GM23338 (cell line): Measurements from ENCODE around the gene HBS1L. TPM values are rescaled to one million over a fixed set of nuclear protein-coding genes. Genes with fewer than 3 reads are reported as not detected.

Source experiments
- ATAC-seq: fragments of 200-7000 bp; cut with Tn5 transposase; 3 replicates; pipeline ENCODE4 v1.9.1; 2020
- DNase-seq: peaks from one replicate; pipeline ENCODE4 v3.0.0-alpha.2; 2015; ENCODE audit warnings: low spot score
- H2AFZ ChIP-seq: fragments of 200-600 bp; sonication (generic); 2 replicates; pipeline ENCODE4 v1.8.0; 2016; ENCODE audit warnings: antibody characterized with exemption, mild to moderate bottlenecking, moderate library complexity
- H3F3A ChIP-seq: fragments of 200-600 bp; sonication (generic); replicated peaks from 2 replicates; pipeline ENCODE4 v1.8.0; 2017; ENCODE audit warnings: antibody characterized with exemption, mixed run types, low read depth
- H3K27ac ChIP-seq: fragments of 200-600 bp; sonication (generic); 2 replicates; pipeline ENCODE4 v1.6.1; 2016; ENCODE audit warnings: low read depth
- H3K27me3 ChIP-seq: fragments of 200-600 bp; sonication (generic); 2 replicates; pipeline ENCODE4 v1.8.0; 2016; ENCODE audit warnings: mild to moderate bottlenecking, mixed run types, moderate library complexity; ENCODE audit not compliant: insufficient read depth
- H3K36me3 ChIP-seq: fragments of 200-600 bp; sonication (generic); 2 replicates; pipeline ENCODE4 v1.8.0; 2016; ENCODE audit warnings: mild to moderate bottlenecking; ENCODE audit not compliant: insufficient read depth
- H3K4me1 ChIP-seq: fragments of 200-600 bp; sonication (generic); 2 replicates; pipeline ENCODE4 v1.8.0; 2016; ENCODE audit warnings: mild to moderate bottlenecking, moderate library complexity; ENCODE audit not compliant: insufficient read depth
- H3K4me2 ChIP-seq: fragments of 200-600 bp; sonication (generic); 2 replicates; pipeline ENCODE4 v1.7.1; 2017; ENCODE audit warnings: mixed run types
- H3K4me3 ChIP-seq: fragments of 200-600 bp; sonication (generic); 2 replicates; pipeline ENCODE4 v1.6.1; 2016; ENCODE audit warnings: mixed run types
- H3K79me2 ChIP-seq: fragments of 200-600 bp; sonication (generic); replicated peaks from 2 replicates; pipeline ENCODE4 v1.8.0; 2017; ENCODE audit warnings: mild to moderate bottlenecking; ENCODE audit not compliant: insufficient read depth
- H3K9me2 ChIP-seq: fragments of 200-600 bp; sonication (generic); 2 replicates; pipeline ENCODE4 v1.8.0; 2017; ENCODE audit not compliant: insufficient read depth
- H4K20me1 ChIP-seq: fragments of 200-600 bp; sonication (generic); replicated peaks from 2 replicates; pipeline ENCODE4 v1.8.0; 2017; ENCODE audit warnings: mild to moderate bottlenecking; ENCODE audit not compliant: insufficient read depth
- H3K27ac Mint-ChIP-seq: 2 replicates; pipeline ENCODE4 v1.8.0; 2020; ENCODE audit warnings: inconsistent platforms, mild to moderate bottlenecking, moderate library complexity, mixed read lengths
- H3K27me3 Mint-ChIP-seq: 3 replicates; pipeline ENCODE4 v1.8.0; 2022; ENCODE audit warnings: low read depth, mild to moderate bottlenecking, moderate library complexity, mixed read lengths, inconsistent platforms; ENCODE audit not compliant: insufficient read depth, poor library complexity
- H3K36me3 Mint-ChIP-seq: 3 replicates; pipeline ENCODE4 v1.8.0; 2021; ENCODE audit warnings: low read depth, mild to moderate bottlenecking, inconsistent platforms, moderate library complexity, mixed read lengths
- H3K4me1 Mint-ChIP-seq: 3 replicates; pipeline ENCODE4 v1.8.0; 2020; ENCODE audit warnings: mild to moderate bottlenecking, inconsistent platforms, mixed read lengths
- H3K4me3 Mint-ChIP-seq: 3 replicates; pipeline ENCODE4 v1.8.0; 2021; ENCODE audit warnings: moderate library complexity, mild to moderate bottlenecking, inconsistent platforms, mixed read lengths
- H3K9me3 Mint-ChIP-seq: 3 replicates; pipeline ENCODE4 v1.8.0; 2020; ENCODE audit warnings: moderate library complexity, mild to moderate bottlenecking, inconsistent platforms, mixed read lengths
- CREB1 ChIP-seq: fragments of 250-450 bp; sonication (Bioruptor Pico); IDR thresholded peaks from 2 replicates; pipeline ENCODE4 v1.5.0; 2020; ENCODE audit warnings: low read depth, mild to moderate bottlenecking, moderate library complexity
- ETS1 ChIP-seq: IDR thresholded peaks from 2 replicates; pipeline ENCODE4 v1.6.1; 2016; ENCODE audit warnings: antibody characterized with exemption
- EZH2 ChIP-seq: fragments of 200-600 bp; sonication (generic); IDR thresholded peaks from one replicate; pipeline ENCODE4 v1.8.0; 2017; ENCODE audit warnings: antibody characterized with exemption, mild to moderate bottlenecking, low read depth; ENCODE audit not compliant: unreplicated experiment
- EZH2phosphoT487 ChIP-seq: fragments of 200-600 bp; sonication (generic); IDR thresholded peaks from one replicate; pipeline ENCODE4 v1.8.1; 2018; ENCODE audit warnings: antibody characterized with exemption; ENCODE audit not compliant: unreplicated experiment
- POLR2AphosphoS5 ChIP-seq: IDR thresholded peaks from 2 replicates; pipeline ENCODE4 v1.6.1; 2016; ENCODE audit warnings: antibody characterized with exemption, low read depth
- STAT1 ChIP-seq: IDR thresholded peaks from one replicate; pipeline ENCODE4 v1.6.1; 2016; ENCODE audit warnings: antibody characterized with exemption; ENCODE audit not compliant: unreplicated experiment
- ZNF114 ChIP-seq: fragments of 250-450 bp; sonication (Bioruptor Pico); IDR thresholded peaks from 2 replicates; pipeline ENCODE4 v1.5.0; 2020; ENCODE audit warnings: mild to moderate bottlenecking, moderate library complexity
- ZNF331 ChIP-seq: fragments of 250-450 bp; sonication (Bioruptor Pico); IDR thresholded peaks from 2 replicates; pipeline ENCODE4 v1.5.0; 2020; ENCODE audit warnings: low read depth, mild to moderate bottlenecking, moderate library complexity
- polyA plus RNA-seq: library from polyadenylated mRNA; unstranded; fragments of >200 nt; fragmentation: Nextera tagmentation; extraction: Ambion mirVana; gene quantifications from 2 replicates; pipeline ENCODE4 v1.2.1, GENCODE V29; 2016
- total RNA-seq: library from RNA; depleted of rRNA; stranded (reverse); fragments of >200 nt; shearing (Covaris generic); gene quantifications from 2 replicates; pipeline ENCODE4 v1.2.3, GENCODE V29; 2014
- TF ChIP-seq, protein P1 (sequence below): IDR thresholded peaks from one replicate; pipeline ENCODE4 v1.6.1; 2018; ENCODE audit warnings: antibody characterized with exemption; ENCODE audit not compliant: unreplicated experiment
- TF ChIP-seq, protein P2 (sequence below), 2 experiments: fragments of 200-600 bp in 1 of 2; sonication (generic) in 1 of 2; conservative IDR thresholded peaks; 2 replicates each; pipeline versions ENCODE4 v1.5.1 to v1.6.1; 2016 to 2017; ENCODE audit warnings: antibody characterized with exemption in 2 of 2, low read depth in 2 of 2, mild to moderate bottlenecking in 2 of 2, moderate library complexity in 1 of 2

HBS1L gene
- total and polyA plus RNA-seq, 2 experiments from 2014 or later = 59.9 to 94.1 TPM

DNA sequence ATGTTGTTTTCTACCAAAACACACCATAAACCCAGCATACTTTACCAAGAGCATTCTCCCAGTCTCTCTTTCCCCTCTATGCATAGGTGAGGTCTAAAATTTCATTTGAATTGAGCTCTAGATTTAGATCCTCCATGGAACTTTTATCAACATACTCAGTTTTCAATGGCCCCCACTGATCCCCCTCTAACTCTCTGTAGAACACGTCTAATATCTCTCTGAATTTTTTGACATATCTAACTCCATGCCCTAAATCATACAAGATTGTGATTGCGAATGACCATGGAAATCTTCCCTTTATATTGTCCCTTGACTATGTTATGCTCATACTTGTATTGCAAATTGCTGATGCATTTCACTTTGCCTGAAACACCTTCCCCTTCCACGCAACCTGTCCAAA lies 38.1 kb upstream of the HBS1L start:
- no peak overlapping the region for H3K4me3 Mint-ChIP-seq
- ATAC-seq (no peak), DNase-seq (no peak)
- Histone ChIP-seq H3K27ac (no peak overlapping the region), H3K4me1 (peaks cover 4% of the 10 kb centered on the region; the same call in 1 of the 2 replicates), H3K79me2 (no peaks in the 10 kb centered on the region), H3K4me2 (no peak overlapping the region), H3F3A (no peaks in the 10 kb centered on the region), H2AFZ (no peak overlapping the region), H3K27me3 (no peaks in the 10 kb centered on the region), H3K9me2 (no peaks in the 10 kb centered on the region), H3K36me3 (no peaks in the 10 kb centered on the region), H4K20me1 (no peaks in the 10 kb centered on the region), H3K4me3 (no peak overlapping the region)
- no peaks in the 10 kb centered on the region for H3K27me3 Mint-ChIP-seq
- H3K27ac Mint-ChIP-seq = no peak overlapping the region
- no peak for TF ChIP-seq POLR2AphosphoS5
- no peak for TF ChIP-seq EZH2
- no peak for TF ChIP-seq STAT1
- no peak for TF ChIP-seq ETS1
- TF ChIP-seq EZH2phosphoT487 = no peak
- peaks cover 6% of the 10 kb centered on the region; the same call in 2 of the 3 replicates for H3K4me1 Mint-ChIP-seq
- no peaks in the 10 kb centered on the region for H3K9me3 Mint-ChIP-seq
- H3K36me3 Mint-ChIP-seq = no peaks in the 10 kb centered on the region

- Histone ChIP-seq H3K4me3 (no peak overlapping the region), H3K36me3 (no peaks in the 10 kb centered on the region), H3K4me2 (no peak overlapping the region), H3F3A (no peaks in the 10 kb centered on the region), H3K27ac (no peak overlapping the region), H3K79me2 (no peaks in the 10 kb centered on the region), H3K27me3 (no peaks in the 10 kb centered on the region), H4K20me1 (no peaks in the 10 kb centered on the region), H3K4me1 (peaks cover 4% of the 10 kb centered on the region; the same call in 1 of the 2 replicates), H2AFZ (no peak overlapping the region), H3K9me2 (no peaks in the 10 kb centered on the region)
- no peaks in the 10 kb centered on the region for H3K27me3 Mint-ChIP-seq
- DNase-seq (no peak), ATAC-seq (no peak)
- no peaks in the 10 kb centered on the region for H3K36me3 Mint-ChIP-seq
- no peak overlapping the region for H3K27ac Mint-ChIP-seq
- no peaks in the 10 kb centered on the region for H3K9me3 Mint-ChIP-seq
- H3K4me1 Mint-ChIP-seq = peaks cover 6% of the 10 kb centered on the region; the same call in 2 of the 3 replicates
- no peak overlapping the region for H3K4me3 Mint-ChIP-seq
- TF ChIP-seq, protein P1, sequence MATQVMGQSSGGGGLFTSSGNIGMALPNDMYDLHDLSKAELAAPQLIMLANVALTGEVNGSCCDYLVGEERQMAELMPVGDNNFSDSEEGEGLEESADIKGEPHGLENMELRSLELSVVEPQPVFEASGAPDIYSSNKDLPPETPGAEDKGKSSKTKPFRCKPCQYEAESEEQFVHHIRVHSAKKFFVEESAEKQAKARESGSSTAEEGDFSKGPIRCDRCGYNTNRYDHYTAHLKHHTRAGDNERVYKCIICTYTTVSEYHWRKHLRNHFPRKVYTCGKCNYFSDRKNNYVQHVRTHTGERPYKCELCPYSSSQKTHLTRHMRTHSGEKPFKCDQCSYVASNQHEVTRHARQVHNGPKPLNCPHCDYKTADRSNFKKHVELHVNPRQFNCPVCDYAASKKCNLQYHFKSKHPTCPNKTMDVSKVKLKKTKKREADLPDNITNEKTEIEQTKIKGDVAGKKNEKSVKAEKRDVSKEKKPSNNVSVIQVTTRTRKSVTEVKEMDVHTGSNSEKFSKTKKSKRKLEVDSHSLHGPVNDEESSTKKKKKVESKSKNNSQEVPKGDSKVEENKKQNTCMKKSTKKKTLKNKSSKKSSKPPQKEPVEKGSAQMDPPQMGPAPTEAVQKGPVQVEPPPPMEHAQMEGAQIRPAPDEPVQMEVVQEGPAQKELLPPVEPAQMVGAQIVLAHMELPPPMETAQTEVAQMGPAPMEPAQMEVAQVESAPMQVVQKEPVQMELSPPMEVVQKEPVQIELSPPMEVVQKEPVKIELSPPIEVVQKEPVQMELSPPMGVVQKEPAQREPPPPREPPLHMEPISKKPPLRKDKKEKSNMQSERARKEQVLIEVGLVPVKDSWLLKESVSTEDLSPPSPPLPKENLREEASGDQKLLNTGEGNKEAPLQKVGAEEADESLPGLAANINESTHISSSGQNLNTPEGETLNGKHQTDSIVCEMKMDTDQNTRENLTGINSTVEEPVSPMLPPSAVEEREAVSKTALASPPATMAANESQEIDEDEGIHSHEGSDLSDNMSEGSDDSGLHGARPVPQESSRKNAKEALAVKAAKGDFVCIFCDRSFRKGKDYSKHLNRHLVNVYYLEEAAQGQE = no peak
- no peak for TF ChIP-seq CREB1 (CRISPR knock-in tag)
- TF ChIP-seq, protein P2, sequence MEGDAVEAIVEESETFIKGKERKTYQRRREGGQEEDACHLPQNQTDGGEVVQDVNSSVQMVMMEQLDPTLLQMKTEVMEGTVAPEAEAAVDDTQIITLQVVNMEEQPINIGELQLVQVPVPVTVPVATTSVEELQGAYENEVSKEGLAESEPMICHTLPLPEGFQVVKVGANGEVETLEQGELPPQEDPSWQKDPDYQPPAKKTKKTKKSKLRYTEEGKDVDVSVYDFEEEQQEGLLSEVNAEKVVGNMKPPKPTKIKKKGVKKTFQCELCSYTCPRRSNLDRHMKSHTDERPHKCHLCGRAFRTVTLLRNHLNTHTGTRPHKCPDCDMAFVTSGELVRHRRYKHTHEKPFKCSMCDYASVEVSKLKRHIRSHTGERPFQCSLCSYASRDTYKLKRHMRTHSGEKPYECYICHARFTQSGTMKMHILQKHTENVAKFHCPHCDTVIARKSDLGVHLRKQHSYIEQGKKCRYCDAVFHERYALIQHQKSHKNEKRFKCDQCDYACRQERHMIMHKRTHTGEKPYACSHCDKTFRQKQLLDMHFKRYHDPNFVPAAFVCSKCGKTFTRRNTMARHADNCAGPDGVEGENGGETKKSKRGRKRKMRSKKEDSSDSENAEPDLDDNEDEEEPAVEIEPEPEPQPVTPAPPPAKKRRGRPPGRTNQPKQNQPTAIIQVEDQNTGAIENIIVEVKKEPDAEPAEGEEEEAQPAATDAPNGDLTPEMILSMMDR (conservative IDR thresholded peaks at IDR 0.05; ENCODE audit: low read depth in 2 of 2) = no peak
- TF ChIP-seq ZNF114 = no peak
- no peak for TF ChIP-seq EZH2phosphoT487
- no peak for TF ChIP-seq POLR2AphosphoS5
- no peak for TF ChIP-seq ZNF331 (CRISPR knock-in tag)
Observed at GRCh38 chr6:135090819-135091218, 36.2 kb upstream of the HBS1L start.
